Measurements from ENCODE around the gene OGDH. TPM values are rescaled to one million over a fixed set of nuclear protein-coding genes. Genes with fewer than 3 reads are reported as not detected.

OGDH gene
- total and polyA plus RNA-seq, 2 of the 4 experiments (the other 2 are of a cell fraction): 47.4 to 56.5 TPM

DNA sequence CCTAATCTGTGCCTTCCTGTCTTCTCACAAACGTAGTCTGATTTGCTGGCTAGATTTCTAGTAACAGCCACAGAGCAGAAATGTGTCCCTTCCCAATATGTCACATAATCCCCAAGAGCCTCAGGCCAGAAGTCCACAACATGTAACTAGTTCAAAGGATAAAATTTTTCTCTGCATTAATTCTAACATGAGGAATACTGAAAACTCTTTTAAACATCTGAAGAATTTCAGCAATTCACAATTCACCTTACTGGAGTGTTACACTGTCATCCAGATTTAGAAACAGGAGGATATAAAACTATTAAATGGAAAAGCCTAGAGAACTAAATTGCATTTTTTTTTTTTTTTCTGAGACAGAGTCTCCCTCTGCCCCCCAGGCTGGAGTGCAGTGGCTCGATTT is 30.2 kb upstream of the OGDH start:
- no peak overlapping the region for H3K27ac ChIP-seq (ENCODE audit: insufficient read depth, low read length)
- ATAC-seq (ENCODE audit: low read depth): no peak
- POLR2A ChIA-PET (ENCODE audit: unreplicated experiment): interaction anchor here (0.6 kb wide), 1 partner anchor 109 kb away, joined by 5 read pairs; no protein-coding TSS in a partner anchor
- H3K4me1 ChIP-seq (ENCODE audit: control insufficient read depth, insufficient read depth, low read length): peaks cover 10% of the 10 kb centered on the region
- H3K4me3 ChIP-seq (ENCODE audit: insufficient read depth, low read depth, low read length): no peak overlapping the region
- TF ChIP-seq MAFK (IDR thresholded peaks at IDR 0.05; ENCODE audit: low read depth, low read length): no peak
- TF ChIP-seq CHD1 (IDR thresholded peaks at IDR 0.05; ENCODE audit: low read depth, low read length): no peak
- TF ChIP-seq, protein P1, sequence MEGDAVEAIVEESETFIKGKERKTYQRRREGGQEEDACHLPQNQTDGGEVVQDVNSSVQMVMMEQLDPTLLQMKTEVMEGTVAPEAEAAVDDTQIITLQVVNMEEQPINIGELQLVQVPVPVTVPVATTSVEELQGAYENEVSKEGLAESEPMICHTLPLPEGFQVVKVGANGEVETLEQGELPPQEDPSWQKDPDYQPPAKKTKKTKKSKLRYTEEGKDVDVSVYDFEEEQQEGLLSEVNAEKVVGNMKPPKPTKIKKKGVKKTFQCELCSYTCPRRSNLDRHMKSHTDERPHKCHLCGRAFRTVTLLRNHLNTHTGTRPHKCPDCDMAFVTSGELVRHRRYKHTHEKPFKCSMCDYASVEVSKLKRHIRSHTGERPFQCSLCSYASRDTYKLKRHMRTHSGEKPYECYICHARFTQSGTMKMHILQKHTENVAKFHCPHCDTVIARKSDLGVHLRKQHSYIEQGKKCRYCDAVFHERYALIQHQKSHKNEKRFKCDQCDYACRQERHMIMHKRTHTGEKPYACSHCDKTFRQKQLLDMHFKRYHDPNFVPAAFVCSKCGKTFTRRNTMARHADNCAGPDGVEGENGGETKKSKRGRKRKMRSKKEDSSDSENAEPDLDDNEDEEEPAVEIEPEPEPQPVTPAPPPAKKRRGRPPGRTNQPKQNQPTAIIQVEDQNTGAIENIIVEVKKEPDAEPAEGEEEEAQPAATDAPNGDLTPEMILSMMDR (conservative IDR thresholded peaks at IDR 0.05; ENCODE audit: low read depth, low read length): no peak
- H2BK20ac ChIP-seq (ENCODE audit: low read depth, low read length): no peak overlapping the region
- no peaks in the 10 kb centered on the region for H3K27me3 ChIP-seq (ENCODE audit: control insufficient read depth, insufficient read depth, low read length)
- H2AK9ac ChIP-seq (replicated peaks; ENCODE audit: low read depth, low read length, poor library complexity): no peak overlapping the region
- no peak overlapping the region for H3K14ac ChIP-seq (replicated peaks; ENCODE audit: low read depth, low read length)
- no peak overlapping the region for H3K56ac ChIP-seq (ENCODE audit: extremely low read depth, insufficient read depth, low read length)
- no peak overlapping the region for H2BK15ac ChIP-seq (ENCODE audit: low read depth, low read length)
- no peak overlapping the region for H3K4ac ChIP-seq (ENCODE audit: low read depth, low read length)
- no peak overlapping the region for H3K23ac ChIP-seq (ENCODE audit: low read depth, low read length)
- no peak overlapping the region for H4K8ac ChIP-seq (ENCODE audit: low read depth in 2 of 2, low read length in 2 of 2)
- H3K9me3 ChIP-seq (ENCODE audit: control insufficient read depth, insufficient read depth, low read length): no peaks in the 10 kb centered on the region
- H4K20me1 ChIP-seq (ENCODE audit: insufficient read depth, low read length): no peaks in the 10 kb centered on the region; the same call in 1 of the 2 replicates
- in situ Hi-C loops (cut with MboI; ENCODE audit: low sequenced_read_pairs): no loop called here
- H3K18ac ChIP-seq (ENCODE audit: low read depth, low read length): no peak overlapping the region
- no CpG with 5 or more reads among the region's 2 CpGs for WGBS, 2 experiments (ENCODE audit: extremely low coverage in 2 of 2, insufficient read length in 1 of 2)
- H4K91ac ChIP-seq (ENCODE audit: insufficient read depth, low read depth, low read length): no peak overlapping the region
- BruUV-seq (replicated peaks): no TSS peak
- no peak overlapping the region for H3K4me2 ChIP-seq (ENCODE audit: low read depth, low read length)
- intact Hi-C loops (cut with micrococcal nuclease): no loop called here
- peaks cover 17% of the 10 kb centered on the region for H3K9me1 ChIP-seq (ENCODE audit: insufficient read depth, low read length)
- no peak for DNase-seq
- no peak overlapping the region for H2AFZ ChIP-seq (replicated peaks; ENCODE audit: low read length, poor library complexity)
- H2AK5ac ChIP-seq (ENCODE audit: low read depth, low read length): no peak overlapping the region
- H2BK120ac ChIP-seq (ENCODE audit: low read depth, low read length): no peak overlapping the region
- H3K36me3 ChIP-seq (ENCODE audit: control insufficient read depth, insufficient read depth, low read length): peaks cover 36% of the 10 kb centered on the region
- H2BK5ac ChIP-seq (ENCODE audit: low read depth, low read length, poor library complexity, severe bottlenecking): no peak overlapping the region
- dilution Hi-C loops (cut with HindIII; ENCODE audit: low sequenced_read_pairs, unreplicated experiment): no loop called here
- H4K5ac ChIP-seq (ENCODE audit: low read depth, low read length): no peak overlapping the region
- peaks cover 50 to 64% of the 10 kb centered on the region in 2 experiments for H3K79me1 ChIP-seq (ENCODE audit: low read depth in 1 of 2, low read length in 2 of 2)
- CTCF ChIA-PET: no interaction called here
- H3K9ac ChIP-seq (ENCODE audit: low read depth, low read length): no peak overlapping the region

All from IMR-90 (cell line).